ENCODE results near the gene DOK3. TPM values are rescaled to one million over a fixed set of nuclear protein-coding genes. Genes with fewer than 3 reads are reported as not detected.

The DOK3 gene, protein sequence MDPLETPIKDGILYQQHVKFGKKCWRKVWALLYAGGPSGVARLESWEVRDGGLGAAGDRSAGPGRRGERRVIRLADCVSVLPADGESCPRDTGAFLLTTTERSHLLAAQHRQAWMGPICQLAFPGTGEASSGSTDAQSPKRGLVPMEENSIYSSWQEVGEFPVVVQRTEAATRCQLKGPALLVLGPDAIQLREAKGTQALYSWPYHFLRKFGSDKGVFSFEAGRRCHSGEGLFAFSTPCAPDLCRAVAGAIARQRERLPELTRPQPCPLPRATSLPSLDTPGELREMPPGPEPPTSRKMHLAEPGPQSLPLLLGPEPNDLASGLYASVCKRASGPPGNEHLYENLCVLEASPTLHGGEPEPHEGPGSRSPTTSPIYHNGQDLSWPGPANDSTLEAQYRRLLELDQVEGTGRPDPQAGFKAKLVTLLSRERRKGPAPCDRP
- 2.3 and 3.1 TPM in 2 replicates for total RNA-seq (2014; rRNA removed; shearing (Covaris generic))

DNA sequence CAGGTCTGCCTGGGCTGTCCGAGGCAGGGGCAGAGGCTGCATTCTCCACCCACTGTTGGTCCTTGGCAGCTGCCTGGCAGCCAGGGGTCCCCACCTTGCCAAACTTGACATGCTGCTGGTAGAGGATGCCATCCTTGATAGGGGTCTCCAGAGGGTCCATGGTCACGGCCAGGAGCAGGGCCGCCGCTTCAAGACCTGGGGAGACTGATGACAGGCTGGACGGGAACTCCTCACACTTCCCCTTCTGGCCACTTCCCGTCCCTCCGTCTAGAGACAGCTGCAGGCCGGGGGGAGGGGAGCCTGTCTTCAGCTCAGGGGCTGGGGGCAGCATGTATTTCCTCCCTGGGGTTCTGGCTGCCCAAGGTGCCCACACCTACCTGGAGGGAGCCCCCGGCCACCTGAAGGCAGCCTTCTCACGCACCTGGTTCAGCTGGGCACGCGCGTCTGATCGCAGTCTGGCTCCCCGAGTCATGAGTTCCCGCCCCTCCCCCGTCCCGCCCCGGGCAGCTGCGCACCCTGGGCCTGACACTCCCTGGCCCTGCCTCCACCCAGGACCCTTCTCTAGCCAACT is at the start of gene DOK3:
Gene DOK3 (minus strand): TSS at position 446 of the 571 bp plus-strand sequence. CDS start 286 bp downstream, at position 160.

DNA sequence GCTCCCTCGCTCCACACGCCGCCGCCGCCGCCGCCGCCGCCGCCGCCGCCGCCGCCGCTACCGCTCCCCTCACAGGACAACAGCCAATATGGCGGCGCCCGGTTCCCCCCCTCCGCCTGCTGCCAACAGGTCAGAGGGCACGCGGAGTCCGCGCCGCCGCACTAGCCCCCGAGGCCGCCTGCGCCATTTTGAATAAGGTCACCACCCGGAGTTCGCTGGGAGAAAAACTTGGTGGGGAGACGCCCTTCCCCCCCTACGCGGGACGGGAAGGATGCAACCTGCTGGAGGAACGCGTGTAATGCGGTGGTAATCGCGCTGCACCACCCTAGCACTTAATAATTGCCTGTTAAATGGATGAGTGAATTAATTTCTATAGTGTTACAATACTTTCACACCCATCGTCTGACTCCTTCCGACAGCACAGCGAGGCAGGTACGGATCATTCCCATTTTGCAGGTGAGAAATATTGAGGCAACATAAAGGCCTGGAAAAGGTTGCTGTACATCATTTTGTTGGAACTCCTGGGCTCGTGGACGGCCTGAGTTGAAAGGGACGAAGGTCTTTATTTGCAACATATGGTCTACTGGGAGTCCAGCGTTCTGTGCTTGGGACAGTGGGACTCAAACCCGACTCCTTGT is 45.0 kb upstream of the DOK3 start, which contains the start of gene FAM193B:
Gene FAM193B (minus strand): TSS at position 90 of the 638 bp plus-strand sequence. CDS start 105 bp downstream, outside the sequence.

DNA sequence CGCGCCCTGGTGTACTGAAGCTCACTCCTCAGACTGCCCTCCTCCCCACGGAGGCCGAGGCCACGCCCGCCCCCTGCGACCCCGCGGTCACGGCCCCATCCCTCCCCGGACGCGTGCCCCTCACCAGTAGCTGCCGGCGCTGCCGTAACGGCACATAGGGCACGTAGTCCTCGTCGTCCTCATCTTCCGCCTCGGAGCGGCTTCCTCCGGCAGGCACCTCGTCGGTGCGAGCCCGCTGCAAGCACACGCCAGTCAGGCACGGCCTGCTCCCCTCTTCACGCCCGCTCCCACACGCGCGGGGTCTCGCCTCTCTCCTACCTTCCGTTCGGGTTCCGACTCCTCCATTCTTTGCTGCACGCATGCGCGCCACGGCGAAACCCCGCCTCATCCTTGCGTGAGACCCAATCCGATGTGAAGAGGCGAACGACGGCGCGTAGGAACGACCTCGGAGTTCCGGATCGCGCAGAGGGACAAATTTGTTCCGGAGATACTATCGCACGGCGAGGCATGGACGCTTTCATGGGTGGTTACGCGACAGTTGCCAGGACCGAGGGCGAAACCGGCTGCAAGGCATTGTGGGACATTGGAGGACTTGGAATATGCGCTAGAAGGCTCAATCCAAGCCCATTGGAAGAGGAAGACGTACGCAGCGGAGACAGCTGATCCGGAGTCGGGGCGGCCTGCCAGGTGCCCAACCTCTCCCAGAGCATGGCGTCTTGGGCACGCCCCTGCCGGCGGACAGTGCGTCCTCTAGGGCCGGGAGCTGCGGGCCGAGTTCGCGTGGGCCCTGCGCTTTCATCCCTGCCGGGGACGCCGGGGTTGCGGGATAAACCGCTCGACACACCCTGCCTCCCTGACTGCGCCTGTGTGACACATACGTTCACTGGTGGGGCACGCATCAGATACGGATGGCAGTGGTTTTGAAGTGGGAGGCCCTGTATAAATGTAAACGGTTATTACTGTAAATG is 7.3 kb upstream of the DOK3 start, which contains the start of gene DDX41:
Gene DDX41 (minus strand): TSS at position 361 of the 968 bp plus-strand sequence. CDS start 16 bp downstream, at position 345.

DNA sequence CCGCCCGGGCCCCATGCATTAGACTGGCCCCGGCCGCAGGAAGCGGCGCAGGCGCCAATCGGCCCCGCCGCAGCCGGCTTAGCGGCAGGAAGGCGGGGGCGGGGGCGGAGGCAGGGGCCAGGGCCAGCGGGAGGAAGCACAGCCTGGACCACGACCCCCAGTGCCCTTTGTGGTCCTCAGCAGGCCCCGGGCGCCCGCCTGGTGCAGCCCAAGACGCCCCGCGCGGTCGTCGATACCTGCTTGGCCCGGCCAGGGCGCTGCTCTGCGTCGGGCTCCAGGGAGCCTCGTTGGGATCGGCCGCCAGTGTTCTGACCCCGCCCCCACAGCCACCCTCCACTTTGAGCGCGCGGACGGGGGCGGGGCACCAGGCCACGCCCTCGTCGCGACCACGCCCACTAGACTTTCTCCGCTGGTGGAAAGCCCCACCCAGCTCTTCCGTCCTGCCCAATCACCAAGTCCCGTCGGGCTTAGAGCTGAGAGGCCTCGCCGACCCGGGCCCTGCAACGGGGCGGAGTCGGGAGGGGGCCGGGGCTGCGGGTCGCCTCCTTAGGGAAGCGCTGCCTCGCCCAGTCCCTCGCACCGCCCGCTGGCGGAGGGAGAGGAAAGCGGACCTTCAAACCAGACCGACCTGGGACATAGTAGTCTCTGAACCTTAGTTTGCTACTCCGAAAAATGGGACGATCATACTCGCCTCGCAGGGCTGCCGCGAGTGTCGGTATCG is 12.2 kb downstream of the DOK3 start, which contains the start of gene PDLIM7:
Gene PDLIM7 (minus strand): TSS at position 313 of the 721 bp plus-strand sequence. CDS start 1,092 bp downstream, outside the sequence.

DNA sequence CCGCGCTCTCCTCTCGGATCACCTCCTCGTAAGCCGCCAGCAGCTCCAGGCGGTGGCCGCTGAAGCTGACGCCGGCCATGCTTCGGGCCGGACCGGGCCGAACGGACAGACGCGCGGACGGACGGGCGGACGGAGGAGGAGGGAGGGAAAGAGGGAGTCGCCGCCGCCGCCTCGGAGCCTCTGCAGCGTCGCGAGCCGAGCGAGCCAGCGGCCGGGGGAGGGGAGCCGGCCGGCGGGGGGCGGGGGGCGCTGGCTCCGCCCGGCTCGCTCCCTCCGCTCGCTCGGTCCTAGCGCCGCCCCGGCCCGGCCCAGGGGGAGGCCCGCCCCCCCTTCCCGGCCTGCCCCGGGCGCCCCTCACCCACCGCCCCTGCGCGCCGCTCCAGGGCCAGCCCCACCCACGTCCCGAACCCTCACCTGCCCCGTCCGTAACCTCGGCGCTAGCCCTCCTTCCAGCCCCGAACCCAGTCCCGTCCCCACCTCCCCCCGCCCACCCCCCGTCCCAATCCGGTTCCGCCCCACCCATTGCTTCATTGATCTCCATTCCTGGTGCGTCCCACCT is 36.1 kb downstream of the DOK3 start, which contains the start of gene DBN1:
Gene DBN1 (minus strand): TSS at position 192 of the 559 bp plus-strand sequence. CDS start 113 bp downstream, at position 79.

Other genes starting within 250 kb of the DOK3 start
- 46.7 and 50.8 TPM in 2 replicates for gene RAB24, start 206.1 kb downstream of the DOK3 start, total RNA-seq (2014; rRNA removed; shearing (Covaris generic))
- 332 and 346 TPM in 2 replicates for gene PRELID1, start 206.0 kb downstream of the DOK3 start, total RNA-seq (2014; rRNA removed; shearing (Covaris generic))
- gene MXD3, start 197.9 kb downstream of the DOK3 start, total RNA-seq (2014; rRNA removed; shearing (Covaris generic)), result 38.9 and 51.6 TPM in 2 replicates
- gene LMAN2, start 158.2 kb downstream of the DOK3 start, total RNA-seq (2014; rRNA removed; shearing (Covaris generic)), result 178 and 261 TPM in 2 replicates
- gene RGS14, start 151.9 kb downstream of the DOK3 start, total RNA-seq (2014; rRNA removed; shearing (Covaris generic)), result 9.8 and 14.0 TPM in 2 replicates
- 0.34 and 0.61 TPM in 2 replicates for gene SLC34A1, start 125.4 kb downstream of the DOK3 start, total RNA-seq (2014; rRNA removed; shearing (Covaris generic))
- not detected in 2 replicates for gene PFN3, start 109.2 kb downstream of the DOK3 start, total RNA-seq (2014; rRNA removed; shearing (Covaris generic))
- 5.4 and 5.5 TPM in 2 replicates for gene F12, start 100.3 kb downstream of the DOK3 start, total RNA-seq (2014; rRNA removed; shearing (Covaris generic))
- 38.4 and 42.5 TPM in 2 replicates for gene GRK6, start 83.2 kb downstream of the DOK3 start, total RNA-seq (2014; rRNA removed; shearing (Covaris generic))
- 41.0 and 48.8 TPM in 2 replicates for gene PRR7, start 63.0 kb downstream of the DOK3 start, total RNA-seq (2014; rRNA removed; shearing (Covaris generic))
- 103 and 122 TPM in 2 replicates for gene DBN1, start 36.2 kb downstream of the DOK3 start, total RNA-seq (2014; rRNA removed; shearing (Covaris generic))
- 162 and 184 TPM in 2 replicates for gene PDLIM7, start 12.2 kb downstream of the DOK3 start, total RNA-seq (2014; rRNA removed; shearing (Covaris generic))
- 157 and 168 TPM in 2 replicates for gene DDX41, start 7.1 kb upstream of the DOK3 start, total RNA-seq (2014; rRNA removed; shearing (Covaris generic))
- gene FAM193B, start 44.7 kb upstream of the DOK3 start, total RNA-seq (2014; rRNA removed; shearing (Covaris generic)), result 24.2 and 29.3 TPM in 2 replicates
- 79.3 and 92.8 TPM in 2 replicates for gene TMED9, start 82.4 kb upstream of the DOK3 start, total RNA-seq (2014; rRNA removed; shearing (Covaris generic))
- 22.1 and 28.6 TPM in 2 replicates for gene B4GALT7, start 90.3 kb upstream of the DOK3 start, total RNA-seq (2014; rRNA removed; shearing (Covaris generic))